HEK293 (cell line): ENCODE measurements around the gene IL17F.

ENCODE experiments used
- IKZF3 ChIP-seq: fragments of 450-650 bp; IDR thresholded peaks from 2 replicates; pipeline ENCODE4 v1.5.0; 2018; ENCODE audit warnings: missing biosample characterization, mild to moderate bottlenecking, missing genetic modification characterization, moderate library complexity
- KLF8 ChIP-seq: fragments of 450-650 bp; formaldehyde crosslinking; IDR thresholded peaks from 2 replicates; pipeline ENCODE4 v1.5.1; 2016; ENCODE audit warnings: missing biosample characterization, missing genetic modification characterization
- MEIS1 ChIP-seq: sonication (generic); formaldehyde crosslinking; IDR thresholded peaks from 2 replicates; pipeline ENCODE4 v1.8.1; 2022; ENCODE audit warnings: missing genetic modification reagents, mild to moderate bottlenecking, borderline replicate concordance
- PRDM10 ChIP-seq: fragments of 450-650 bp; formaldehyde crosslinking; IDR thresholded peaks from 2 replicates; pipeline ENCODE4 v1.5.1; 2016; ENCODE audit warnings: missing biosample characterization, missing genetic modification characterization
- PRDM6 ChIP-seq: fragments of 450-650 bp; formaldehyde crosslinking; IDR thresholded peaks from 2 replicates; pipeline ENCODE4 v1.5.1; 2017; ENCODE audit warnings: missing biosample characterization, missing genetic modification characterization
- SP3 ChIP-seq: fragments of 450-650 bp; formaldehyde crosslinking; IDR thresholded peaks from 2 replicates; pipeline ENCODE4 v1.5.1; 2016; ENCODE audit warnings: missing biosample characterization, missing genetic modification characterization
- ZBTB20 ChIP-seq: fragments of 450-650 bp; formaldehyde crosslinking; IDR thresholded peaks from 2 replicates; pipeline ENCODE4 v1.5.1; 2016; ENCODE audit warnings: missing biosample characterization, missing genetic modification characterization
- ZIC2 ChIP-seq: fragments of 450-650 bp; formaldehyde crosslinking; IDR thresholded peaks from 2 replicates; pipeline ENCODE4 v1.5.1; 2016; ENCODE audit warnings: missing biosample characterization, missing genetic modification characterization
- ZNF274 ChIP-seq, 2 experiments: fragments of 200-500 bp in 1 of 2; fragments of 450-650 bp in 1 of 2; sonication (Bioruptor generic) in 1 of 2; formaldehyde crosslinking in 1 of 2; IDR thresholded peaks; 2 replicates each; pipeline versions ENCODE4 v1.5.1 to v1.6.1; 2014 to 2016; ENCODE audit warnings: borderline replicate concordance in 1 of 2, inconsistent platforms in 1 of 2, low read length in 1 of 2, missing biosample characterization in 1 of 2, missing genetic modification characterization in 1 of 2
- ZNF701 ChIP-seq: fragments of 450-650 bp; formaldehyde crosslinking; IDR thresholded peaks from 2 replicates; pipeline ENCODE4 v1.5.1; 2016; ENCODE audit warnings: missing biosample characterization, missing genetic modification characterization
- ZNF830 ChIP-seq: fragments of 450-650 bp; IDR thresholded peaks from 2 replicates; pipeline ENCODE4 v1.5.0; 2018; ENCODE audit warnings: missing biosample characterization, missing genetic modification characterization, low read depth, mild to moderate bottlenecking, moderate library complexity
- TF ChIP-seq, protein P1 (sequence below): fragments of 450-650 bp; formaldehyde crosslinking; IDR thresholded peaks from 2 replicates; pipeline ENCODE4 v1.5.1; 2017; ENCODE audit warnings: missing biosample characterization, missing genetic modification characterization
- TF ChIP-seq, protein P2 (sequence below): fragments of 450-650 bp; formaldehyde crosslinking; IDR thresholded peaks from 2 replicates; pipeline ENCODE4 v1.5.1; 2016; ENCODE audit warnings: missing biosample characterization, missing genetic modification characterization
- TF ChIP-seq, protein P3 (sequence below): fragments of 450-650 bp; formaldehyde crosslinking; conservative IDR thresholded peaks from 2 replicates; pipeline ENCODE4 v1.5.1; 2016; ENCODE audit warnings: low read depth, missing biosample characterization, missing genetic modification characterization
- TF ChIP-seq, protein P4 (sequence below): fragments of 450-650 bp; formaldehyde crosslinking; IDR thresholded peaks from 2 replicates; pipeline ENCODE4 v1.5.1; 2016; ENCODE audit warnings: missing biosample characterization, missing genetic modification characterization
- TF ChIP-seq, protein P5 (sequence below): fragments of 450-650 bp; formaldehyde crosslinking; IDR thresholded peaks from 2 replicates; pipeline ENCODE4 v1.5.1; 2016; ENCODE audit warnings: missing biosample characterization, missing genetic modification characterization

The IL17F gene

DNA sequence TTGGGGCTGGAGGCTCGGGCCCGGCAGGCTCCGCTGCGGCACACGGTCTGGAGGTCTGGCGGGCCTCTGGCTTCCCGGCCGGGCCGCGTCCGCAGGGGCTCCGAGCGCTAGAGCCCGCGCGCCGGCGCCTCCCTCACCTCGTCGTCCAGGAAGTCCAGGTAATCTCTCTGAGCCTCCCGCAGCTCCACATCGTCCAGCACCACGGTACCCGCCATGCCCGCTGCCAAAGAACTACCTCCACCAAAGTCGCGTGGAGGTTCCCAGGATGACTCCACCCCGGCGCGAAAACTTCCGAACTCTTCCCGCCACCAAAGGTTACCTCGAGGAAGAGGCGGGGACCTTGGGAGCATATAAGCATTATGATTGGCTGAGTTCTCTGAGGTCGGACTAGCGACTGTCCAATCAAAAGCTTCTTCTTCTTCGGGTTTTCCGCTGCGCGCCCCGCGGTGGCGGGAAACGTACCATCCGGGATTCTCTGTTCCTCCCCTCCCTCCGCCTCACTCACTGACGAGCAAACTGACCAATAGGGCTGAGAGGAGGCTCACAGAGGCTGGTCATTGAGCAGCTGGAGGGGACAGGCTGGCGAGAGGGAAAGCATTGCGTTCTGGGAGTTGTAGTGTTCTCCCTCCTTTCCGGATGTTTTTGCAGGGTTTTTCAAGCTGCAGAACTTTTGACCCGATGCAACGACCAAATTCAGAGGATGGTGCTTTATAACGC lies 40.3 kb upstream of the IL17F start, which contains the start of gene MCM3 (continued):
- TF ChIP-seq ZNF274 (IDR thresholded peaks at IDR 0.05; ENCODE audit: low read length), result no peak
- TF ChIP-seq ZNF274 (tag by site-specific recombination; IDR thresholded peaks at IDR 0.05; ENCODE audit: borderline replicate concordance), result no peak
- TF ChIP-seq MEIS1 (CRISPR knock-in tag), result 0 out of 2 replicates have a peak, but pooled peaks have one; percentile 70
- TF ChIP-seq PRDM10, result peak; percentile 89
- peak; percentile 98 for TF ChIP-seq ZBTB20 (tag by site-specific recombination)
- TF ChIP-seq, protein P1, sequence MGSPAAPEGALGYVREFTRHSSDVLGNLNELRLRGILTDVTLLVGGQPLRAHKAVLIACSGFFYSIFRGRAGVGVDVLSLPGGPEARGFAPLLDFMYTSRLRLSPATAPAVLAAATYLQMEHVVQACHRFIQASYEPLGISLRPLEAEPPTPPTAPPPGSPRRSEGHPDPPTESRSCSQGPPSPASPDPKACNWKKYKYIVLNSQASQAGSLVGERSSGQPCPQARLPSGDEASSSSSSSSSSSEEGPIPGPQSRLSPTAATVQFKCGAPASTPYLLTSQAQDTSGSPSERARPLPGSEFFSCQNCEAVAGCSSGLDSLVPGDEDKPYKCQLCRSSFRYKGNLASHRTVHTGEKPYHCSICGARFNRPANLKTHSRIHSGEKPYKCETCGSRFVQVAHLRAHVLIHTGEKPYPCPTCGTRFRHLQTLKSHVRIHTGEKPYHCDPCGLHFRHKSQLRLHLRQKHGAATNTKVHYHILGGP (tag by site-specific recombination), result peak; percentile 58
- TF ChIP-seq KLF8 (tag by site-specific recombination), result peak; percentile 80
- TF ChIP-seq PRDM6 (tag by site-specific recombination), result no peak
- TF ChIP-seq, protein P2, sequence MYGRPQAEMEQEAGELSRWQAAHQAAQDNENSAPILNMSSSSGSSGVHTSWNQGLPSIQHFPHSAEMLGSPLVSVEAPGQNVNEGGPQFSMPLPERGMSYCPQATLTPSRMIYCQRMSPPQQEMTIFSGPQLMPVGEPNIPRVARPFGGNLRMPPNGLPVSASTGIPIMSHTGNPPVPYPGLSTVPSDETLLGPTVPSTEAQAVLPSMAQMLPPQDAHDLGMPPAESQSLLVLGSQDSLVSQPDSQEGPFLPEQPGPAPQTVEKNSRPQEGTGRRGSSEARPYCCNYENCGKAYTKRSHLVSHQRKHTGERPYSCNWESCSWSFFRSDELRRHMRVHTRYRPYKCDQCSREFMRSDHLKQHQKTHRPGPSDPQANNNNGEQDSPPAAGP (tag by site-specific recombination), result peak; percentile 61
- TF ChIP-seq ZNF830 (tag by site-specific recombination), result no peak
- peak; percentile 86 for TF ChIP-seq IKZF3 (tag by site-specific recombination)
- peak; percentile 13; the same call in 1 of the 2 replicates for TF ChIP-seq ZIC2 (tag by site-specific recombination)
- TF ChIP-seq, protein P3, sequence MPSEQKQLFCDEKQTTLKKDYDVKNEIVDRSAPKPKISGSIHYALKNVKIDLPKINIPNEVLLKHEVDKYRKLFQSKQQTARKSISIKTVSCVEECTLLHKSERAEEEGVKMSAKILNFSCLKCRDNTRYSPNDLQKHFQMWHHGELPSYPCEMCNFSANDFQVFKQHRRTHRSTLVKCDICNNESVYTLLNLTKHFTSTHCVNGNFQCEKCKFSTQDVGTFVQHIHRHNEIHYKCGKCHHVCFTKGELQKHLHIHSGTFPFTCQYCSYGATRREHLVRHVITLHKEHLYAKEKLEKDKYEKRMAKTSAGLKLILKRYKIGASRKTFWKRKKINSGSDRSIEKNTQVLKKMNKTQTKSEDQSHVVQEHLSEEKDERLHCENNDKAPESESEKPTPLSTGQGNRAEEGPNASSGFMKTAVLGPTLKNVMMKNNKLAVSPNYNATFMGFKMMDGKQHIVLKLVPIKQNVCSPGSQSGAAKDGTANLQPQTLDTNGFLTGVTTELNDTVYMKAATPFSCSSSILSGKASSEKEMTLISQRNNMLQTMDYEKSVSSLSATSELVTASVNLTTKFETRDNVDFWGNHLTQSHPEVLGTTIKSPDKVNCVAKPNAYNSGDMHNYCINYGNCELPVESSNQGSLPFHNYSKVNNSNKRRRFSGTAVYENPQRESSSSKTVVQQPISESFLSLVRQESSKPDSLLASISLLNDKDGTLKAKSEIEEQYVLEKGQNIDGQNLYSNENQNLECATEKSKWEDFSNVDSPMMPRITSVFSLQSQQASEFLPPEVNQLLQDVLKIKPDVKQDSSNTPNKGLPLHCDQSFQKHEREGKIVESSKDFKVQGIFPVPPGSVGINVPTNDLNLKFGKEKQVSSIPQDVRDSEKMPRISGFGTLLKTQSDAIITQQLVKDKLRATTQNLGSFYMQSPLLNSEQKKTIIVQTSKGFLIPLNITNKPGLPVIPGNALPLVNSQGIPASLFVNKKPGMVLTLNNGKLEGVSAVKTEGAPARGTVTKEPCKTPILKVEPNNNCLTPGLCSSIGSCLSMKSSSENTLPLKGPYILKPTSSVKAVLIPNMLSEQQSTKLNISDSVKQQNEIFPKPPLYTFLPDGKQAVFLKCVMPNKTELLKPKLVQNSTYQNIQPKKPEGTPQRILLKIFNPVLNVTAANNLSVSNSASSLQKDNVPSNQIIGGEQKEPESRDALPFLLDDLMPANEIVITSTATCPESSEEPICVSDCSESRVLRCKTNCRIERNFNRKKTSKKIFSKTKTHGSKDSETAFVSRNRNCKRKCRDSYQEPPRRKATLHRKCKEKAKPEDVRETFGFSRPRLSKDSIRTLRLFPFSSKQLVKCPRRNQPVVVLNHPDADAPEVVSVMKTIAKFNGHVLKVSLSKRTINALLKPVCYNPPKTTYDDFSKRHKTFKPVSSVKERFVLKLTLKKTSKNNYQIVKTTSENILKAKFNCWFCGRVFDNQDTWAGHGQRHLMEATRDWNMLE, result peak; percentile 58
- TF ChIP-seq, protein P4, sequence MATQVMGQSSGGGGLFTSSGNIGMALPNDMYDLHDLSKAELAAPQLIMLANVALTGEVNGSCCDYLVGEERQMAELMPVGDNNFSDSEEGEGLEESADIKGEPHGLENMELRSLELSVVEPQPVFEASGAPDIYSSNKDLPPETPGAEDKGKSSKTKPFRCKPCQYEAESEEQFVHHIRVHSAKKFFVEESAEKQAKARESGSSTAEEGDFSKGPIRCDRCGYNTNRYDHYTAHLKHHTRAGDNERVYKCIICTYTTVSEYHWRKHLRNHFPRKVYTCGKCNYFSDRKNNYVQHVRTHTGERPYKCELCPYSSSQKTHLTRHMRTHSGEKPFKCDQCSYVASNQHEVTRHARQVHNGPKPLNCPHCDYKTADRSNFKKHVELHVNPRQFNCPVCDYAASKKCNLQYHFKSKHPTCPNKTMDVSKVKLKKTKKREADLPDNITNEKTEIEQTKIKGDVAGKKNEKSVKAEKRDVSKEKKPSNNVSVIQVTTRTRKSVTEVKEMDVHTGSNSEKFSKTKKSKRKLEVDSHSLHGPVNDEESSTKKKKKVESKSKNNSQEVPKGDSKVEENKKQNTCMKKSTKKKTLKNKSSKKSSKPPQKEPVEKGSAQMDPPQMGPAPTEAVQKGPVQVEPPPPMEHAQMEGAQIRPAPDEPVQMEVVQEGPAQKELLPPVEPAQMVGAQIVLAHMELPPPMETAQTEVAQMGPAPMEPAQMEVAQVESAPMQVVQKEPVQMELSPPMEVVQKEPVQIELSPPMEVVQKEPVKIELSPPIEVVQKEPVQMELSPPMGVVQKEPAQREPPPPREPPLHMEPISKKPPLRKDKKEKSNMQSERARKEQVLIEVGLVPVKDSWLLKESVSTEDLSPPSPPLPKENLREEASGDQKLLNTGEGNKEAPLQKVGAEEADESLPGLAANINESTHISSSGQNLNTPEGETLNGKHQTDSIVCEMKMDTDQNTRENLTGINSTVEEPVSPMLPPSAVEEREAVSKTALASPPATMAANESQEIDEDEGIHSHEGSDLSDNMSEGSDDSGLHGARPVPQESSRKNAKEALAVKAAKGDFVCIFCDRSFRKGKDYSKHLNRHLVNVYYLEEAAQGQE, result peak; percentile 44; the same call in 1 of the 2 replicates
- TF ChIP-seq, protein P5, sequence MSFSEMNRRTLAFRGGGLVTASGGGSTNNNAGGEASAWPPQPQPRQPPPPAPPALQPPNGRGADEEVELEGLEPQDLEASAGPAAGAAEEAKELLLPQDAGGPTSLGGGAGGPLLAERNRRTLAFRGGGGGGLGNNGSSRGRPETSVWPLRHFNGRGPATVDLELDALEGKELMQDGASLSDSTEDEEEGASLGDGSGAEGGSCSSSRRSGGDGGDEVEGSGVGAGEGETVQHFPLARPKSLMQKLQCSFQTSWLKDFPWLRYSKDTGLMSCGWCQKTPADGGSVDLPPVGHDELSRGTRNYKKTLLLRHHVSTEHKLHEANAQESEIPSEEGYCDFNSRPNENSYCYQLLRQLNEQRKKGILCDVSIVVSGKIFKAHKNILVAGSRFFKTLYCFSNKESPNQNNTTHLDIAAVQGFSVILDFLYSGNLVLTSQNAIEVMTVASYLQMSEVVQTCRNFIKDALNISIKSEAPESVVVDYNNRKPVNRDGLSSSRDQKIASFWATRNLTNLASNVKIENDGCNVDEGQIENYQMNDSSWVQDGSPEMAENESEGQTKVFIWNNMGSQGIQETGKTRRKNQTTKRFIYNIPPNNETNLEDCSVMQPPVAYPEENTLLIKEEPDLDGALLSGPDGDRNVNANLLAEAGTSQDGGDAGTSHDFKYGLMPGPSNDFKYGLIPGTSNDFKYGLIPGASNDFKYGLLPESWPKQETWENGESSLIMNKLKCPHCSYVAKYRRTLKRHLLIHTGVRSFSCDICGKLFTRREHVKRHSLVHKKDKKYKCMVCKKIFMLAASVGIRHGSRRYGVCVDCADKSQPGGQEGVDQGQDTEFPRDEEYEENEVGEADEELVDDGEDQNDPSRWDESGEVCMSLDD, result no peak
- peak; percentile 98 for TF ChIP-seq SP3 (tag by site-specific recombination)
- TF ChIP-seq ZNF701 (tag by site-specific recombination), result no peak
